GM19351 (cell line): ENCODE data around the gene NFIC.

Experiments used
- ATAC-seq: cut with Tn5 transposase; IDR thresholded peaks from one replicate; pipeline ENCODE4 v1.9.1; 2021; ENCODE audit warnings: mild to moderate bottlenecking, moderate library complexity; ENCODE audit not compliant: unreplicated experiment

The NFIC gene

GRCh38 chr19:3481241-3482090 is 115.1 kb downstream of the NFIC start:
- ATAC-seq, result no peak

GRCh38 chr19:3482507-3483225 is 116.3 kb downstream of the NFIC start:
- ATAC-seq, result no peak

- no peak for ATAC-seq
Observed at GRCh38 chr19:3483226-3483628, 116.8 kb downstream of the NFIC start, which contains the start of gene SMIM44. Gene SMIM44, minus strand, starts transcription at chr19:3483441. Its CDS starts 38 bp downstream, at chr19:3483403.

- ATAC-seq, result no peak
Observed at GRCh38 chr19:3491396-3492119, 125.2 kb downstream of the NFIC start.

GRCh38 chr19:3492131-3492839 is 125.9 kb downstream of the NFIC start:
- ATAC-seq, result no peak

GRCh38 chr19:3492919-3493318 is 126.5 kb downstream of the NFIC start:
- ATAC-seq, result no peak

GRCh38 chr19:3493651-3494050 is 127.3 kb downstream of the NFIC start:
- ATAC-seq, result no peak

GRCh38 chr19:3494051-3494450 is 127.7 kb downstream of the NFIC start:
- no peak for ATAC-seq

GRCh38 chr19:3494559-3494958 is 128.2 kb downstream of the NFIC start:
- no peak for ATAC-seq

- no peak for ATAC-seq
Observed at GRCh38 chr19:3496392-3497273, 130.2 kb downstream of the NFIC start.

- ATAC-seq, result no peak
Observed at GRCh38 chr19:3497757-3498520, 131.6 kb downstream of the NFIC start.

- no peak for ATAC-seq
Observed at GRCh38 chr19:3499738-3500428, 133.5 kb downstream of the NFIC start.

GRCh38 chr19:3500429-3501101 is 134.2 kb downstream of the NFIC start, which contains the start of gene DOHH:
Gene DOHH, minus strand, starts transcription at chr19:3500674. Its CDS starts 3,860 bp downstream, at chr19:3496814.
- ATAC-seq, result peak; percentile 82

- no peak for ATAC-seq
Observed at GRCh38 chr19:3501780-3502179, 135.4 kb downstream of the NFIC start.

GRCh38 chr19:3503036-3503572 is 136.7 kb downstream of the NFIC start:
- no peak for ATAC-seq

GRCh38 chr19:3504735-3505134 is 138.4 kb downstream of the NFIC start:
- no peak for ATAC-seq

GRCh38 chr19:3505598-3506383 is 139.4 kb downstream of the NFIC start, which contains the start of gene FZR1:
Gene FZR1, plus strand, starts transcription at chr19:3506311. Its CDS starts 16,679 bp downstream, at chr19:3522990.
- peak; percentile 91 for ATAC-seq
